Stimulated activated CD4-positive, alpha-beta T cell treated with anti-CD3 and anti-CD28 coated beads, Interleukin-2, amount 100 ng/mL, for 48 hours (primary cell): ENCODE measurements around the gene FERMT3.

Experiments
- DNase-seq, 2 donors: peaks; one replicate each; pipeline ENCODE4 v3.0.0-alpha.2; 2020

Gene FERMT3

GRCh38 chr11:64267207-64267945 lies 60.9 kb downstream of the FERMT3 start:
- no peak for DNase-seq

GRCh38 chr11:64268025-64268892 lies 61.7 kb downstream of the FERMT3 start:
- no peak for DNase-seq

- no peak for DNase-seq
These were observed 62.5 kb downstream of the FERMT3 start for GRCh38 chr11:64268893-64269539.

GRCh38 chr11:64269540-64270220 lies 63.2 kb downstream of the FERMT3 start:
- DNase-seq: peak; percentile 95 to 98
